Adrenal gland (tissue), 12 donors: ENCODE results near the gene FBXL20. TPM values are rescaled to one million over a fixed set of nuclear protein-coding genes. Genes with fewer than 3 reads are reported as not detected.
"Not testable (repeated sequence)": the region's sequence is repeated elsewhere in the genome, so short reads cannot be mapped to it uniquely, and the experiment has no call there.

ENCODE experiments used
- DNase-seq, 7 donors: peaks; one replicate each; pipeline ENCODE4 v3.0.0-alpha.2; 2019 to 2020
- H3K27ac ChIP-seq, 5 donors: fragments of 200-600 bp; sonication (generic) in 4 of 5; 1 replicate in 3 of 5; 2 replicates in 2 of 5; pipeline versions ENCODE4 v1.5.1 to v1.8.0; 2016 to 2020; ENCODE audit warnings: mild to moderate bottlenecking in 1 of 5
- H3K27me3 ChIP-seq: fragments of 200-600 bp; 2 replicates; pipeline ENCODE4 v1.8.0; 2021
- H3K36me3 ChIP-seq, 2 donors: fragments of 200-600 bp; replicated peaks in 1 of 2; 1 replicate in 1 of 2; 2 replicates in 1 of 2; pipeline versions ENCODE4 v1.5.1 to v1.8.0; 2018 to 2022
- H3K4me1 ChIP-seq, 2 donors: fragments of 200-600 bp; replicated peaks in 1 of 2; 1 replicate in 1 of 2; 2 replicates in 1 of 2; pipeline versions ENCODE4 v1.5.1 to v1.8.0; 2018 to 2021
- H3K4me3 ChIP-seq, 4 donors: fragments of 200-600 bp; sonication (generic) in 3 of 4; one replicate each; pipeline ENCODE4 v1.5.1; 2016 to 2018
- H3K9me3 ChIP-seq, 3 donors: fragments of 200-600 bp; sonication (generic) in 1 of 3; replicated peaks in 1 of 3; 1 replicate in 2 of 3; 2 replicates in 1 of 3; pipeline versions ENCODE4 v1.5.1 to v1.8.0; 2016 to 2021
- POLR2A ChIP-seq, 2 donors: fragments of 450-650 bp; IDR thresholded peaks; one replicate each; pipeline ENCODE4 v1.6.1; 2017; ENCODE audit warnings: antibody characterized with exemption in 2 of 2, mild to moderate bottlenecking in 2 of 2, moderate library complexity in 1 of 2
- WGBS, 4 donors: extraction: QIAGEN DNeasy Blood & Tissue Kit in 2 of 4; methylation state at CpG; one replicate each; pipeline versions ENCODE4 v1.1.5 to v1.1.7; 2013 to 2017; 5-methylcytosine and 5-hydroxymethylcytosine counted together
- intact Hi-C, 2 donors: fragments of 100-400 bp; cut with DNase I; formaldehyde crosslinking; loops; one replicate each; pipeline versions ENCODE4 v1.14.1 to v1.15.0; 2022 to 2023
- polyA plus RNA-seq, 3 donors: library from polyadenylated mRNA; stranded (reverse); fragments of 200-250 nt in 2 of 3; fragments of 350-450 nt in 1 of 3; fragmentation: Illumina TruSeq in 1 of 3; extraction: RNeasy Lipid Tissue Mini Kit (QIAGEN cat#74804) in 1 of 3; gene quantifications; one replicate each; pipeline ENCODE4 v1.2.3, GENCODE V29; 2013 to 2014
- total RNA-seq, 9 donors: library from RNA; depleted of rRNA in 4 of 9; stranded (reverse); fragments of >200 nt in 4 of 9; fragments of 120-200 nt in 1 of 9; fragmentation: NEBNext Ultra II Directional in 1 of 9; extraction: Animal tissue kit (Norgen Biotek cat#: 25700) in 1 of 9; gene quantifications; one replicate each; pipeline versions ENCODE4 v1.1.0 to v1.2.4, GENCODE V29; 2013 to 2023
- TF ChIP-seq, protein P1 (sequence below), 6 experiments: fragments of 450-650 bp in 4 of 6; fragments of 200-600 bp in 2 of 6; sonication (generic) in 1 of 6; IDR thresholded peaks; 1 replicate in 5 of 6; 2 replicates in 1 of 6; pipeline versions ENCODE4 v1.5.1 to v1.8.0; 2016 to 2021; ENCODE audit warnings: antibody characterized with exemption in 6 of 6, mild to moderate bottlenecking in 2 of 6, moderate library complexity in 1 of 6
- donor health status: healthy with polysubstance abuse.
- donor health status: Bipolar disorder and iron deficiency.
- donor health status: DM: yes; HTN: yes; CAD: no.
- donor health status: DM: no; HTN: no; CAD: no.
- donor health status: DM: no; HTN: no; CAD: no.
- donor health status: DM: yes; HTN: yes; CAD: no.

FBXL20 gene
- total and polyA plus RNA-seq, 12 donors: 3.7 to 41.5 (median 17.3) TPM

DNA sequence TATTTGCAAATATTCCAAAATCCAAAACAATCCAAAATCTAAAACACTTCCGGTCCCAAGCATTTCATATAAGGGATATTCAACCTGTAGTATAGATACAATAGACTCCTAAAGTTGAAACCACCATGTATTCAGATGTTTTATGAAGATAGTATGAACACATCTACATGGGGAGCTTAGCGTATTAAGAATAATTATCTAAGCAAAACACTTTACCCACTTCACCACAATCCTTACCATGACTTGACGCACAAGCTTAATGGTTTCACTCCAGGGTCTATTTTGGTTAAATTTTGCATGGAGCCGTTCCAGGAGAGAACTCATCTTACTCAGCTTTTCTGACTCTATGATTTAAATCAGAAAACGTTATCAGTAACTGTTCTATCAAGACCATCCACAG, 46.1 kb upstream of the FBXL20 start:
- Histone ChIP-seq H3K4me3 (no peak overlapping the region), H3K27me3 (no peaks in the 10 kb centered on the region), H3K27ac (no peak overlapping the region), H3K9me3 (no peaks in the 10 kb centered on the region), H3K4me1 (peaks cover 0 to 19% of the 10 kb centered on the region in 2 donors), H3K36me3 (peaks cover 0 to 54% of the 10 kb centered on the region in 2 donors)
- TF ChIP-seq, protein P1, sequence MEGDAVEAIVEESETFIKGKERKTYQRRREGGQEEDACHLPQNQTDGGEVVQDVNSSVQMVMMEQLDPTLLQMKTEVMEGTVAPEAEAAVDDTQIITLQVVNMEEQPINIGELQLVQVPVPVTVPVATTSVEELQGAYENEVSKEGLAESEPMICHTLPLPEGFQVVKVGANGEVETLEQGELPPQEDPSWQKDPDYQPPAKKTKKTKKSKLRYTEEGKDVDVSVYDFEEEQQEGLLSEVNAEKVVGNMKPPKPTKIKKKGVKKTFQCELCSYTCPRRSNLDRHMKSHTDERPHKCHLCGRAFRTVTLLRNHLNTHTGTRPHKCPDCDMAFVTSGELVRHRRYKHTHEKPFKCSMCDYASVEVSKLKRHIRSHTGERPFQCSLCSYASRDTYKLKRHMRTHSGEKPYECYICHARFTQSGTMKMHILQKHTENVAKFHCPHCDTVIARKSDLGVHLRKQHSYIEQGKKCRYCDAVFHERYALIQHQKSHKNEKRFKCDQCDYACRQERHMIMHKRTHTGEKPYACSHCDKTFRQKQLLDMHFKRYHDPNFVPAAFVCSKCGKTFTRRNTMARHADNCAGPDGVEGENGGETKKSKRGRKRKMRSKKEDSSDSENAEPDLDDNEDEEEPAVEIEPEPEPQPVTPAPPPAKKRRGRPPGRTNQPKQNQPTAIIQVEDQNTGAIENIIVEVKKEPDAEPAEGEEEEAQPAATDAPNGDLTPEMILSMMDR (IDR thresholded peaks at IDR 0.05): no peak
- DNase-seq: no peak
- 82 to 87% (median 85%) methylated on average over 5 of the region's 5 CpGs for WGBS, 4 donors
- intact Hi-C loops: no loop called here

DNA sequence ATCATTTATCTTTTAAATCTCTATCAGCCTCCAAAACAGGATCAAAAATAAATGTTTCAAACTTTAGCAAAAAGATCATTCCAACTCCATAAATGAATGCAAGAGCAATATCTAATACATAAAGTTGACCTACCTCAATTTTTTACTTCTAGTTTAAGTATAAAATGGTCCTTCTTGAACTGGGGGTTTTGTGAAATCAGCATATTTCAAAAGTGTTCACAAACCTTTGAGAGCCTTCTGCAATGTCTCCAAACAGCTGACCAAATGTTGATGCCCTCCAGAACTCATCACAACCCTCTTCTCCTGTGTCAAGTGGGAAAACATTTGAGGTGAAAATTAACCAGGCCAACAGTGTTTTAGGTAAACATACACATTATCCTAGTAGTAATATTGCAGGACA, 41.9 kb upstream of the FBXL20 start:
- Histone ChIP-seq H3K4me3 (no peak overlapping the region), H3K27ac (no peak overlapping the region), H3K9me3 (no peaks in the 10 kb centered on the region), H3K27me3 (no peaks in the 10 kb centered on the region), H3K36me3 (peaks cover 0 to 94% of the 10 kb centered on the region in 2 donors), H3K4me1 (no peaks in the 10 kb centered on the region)
- TF ChIP-seq, protein P1 (IDR thresholded peaks at IDR 0.05): no peak
- TF ChIP-seq POLR2A (IDR thresholded peaks at IDR 0.05): no peak
- no peak for DNase-seq
- intact Hi-C loops: no loop called here

DNA sequence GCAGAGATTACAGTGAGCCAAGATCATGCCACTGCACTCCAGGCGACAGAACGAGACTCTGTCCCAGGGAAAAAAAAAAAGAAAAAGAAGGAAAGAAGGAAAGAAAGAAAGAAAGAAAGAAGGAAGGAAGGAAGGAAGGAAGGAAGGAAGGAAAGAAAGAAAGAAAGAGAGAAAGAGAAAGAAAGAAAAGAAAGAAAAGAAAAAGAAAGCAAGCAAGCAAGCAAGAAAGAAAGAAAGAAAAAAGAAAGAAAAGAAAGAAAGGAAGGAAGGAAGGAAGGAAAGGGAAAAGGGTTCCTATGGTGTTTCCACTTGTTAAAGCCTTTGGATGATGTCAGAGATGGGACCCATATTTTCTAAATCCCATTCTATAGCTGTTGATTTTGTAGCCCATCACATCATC, 38.4 kb upstream of the FBXL20 start:
- H3K36me3 ChIP-seq: peaks cover 0 to 91% of the 10 kb centered on the region in 2 donors
- H3K27me3 ChIP-seq, DNase-seq, H3K9me3 ChIP-seq, H3K27ac ChIP-seq, H3K4me1 ChIP-seq, intact Hi-C loops, H3K4me3 ChIP-seq: not testable (repeated sequence)
- WGBS, 4 donors: 96 to 100% (median 98%) methylated on average over 2 of the region's 2 CpGs

DNA sequence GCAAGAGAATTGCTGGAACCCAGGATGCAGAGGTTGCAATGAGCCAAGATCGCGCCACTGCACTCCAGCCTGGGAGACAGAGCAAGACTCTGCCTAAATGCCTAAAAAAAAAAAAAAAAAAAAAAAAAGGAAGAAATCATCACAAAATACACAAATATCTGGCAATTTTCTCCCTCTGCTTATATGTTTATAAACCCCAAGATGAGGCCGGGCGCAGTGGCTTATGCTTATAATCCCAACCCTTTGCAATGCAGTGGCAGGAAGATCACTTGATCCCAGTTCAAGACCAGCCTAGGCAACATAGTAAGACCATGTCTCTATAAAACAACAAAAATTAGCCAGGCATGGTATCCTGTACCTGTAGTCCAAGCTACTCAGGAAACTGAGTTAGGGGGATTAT, 28.2 kb upstream of the FBXL20 start:
- intact Hi-C loops: no loop called here
- Histone ChIP-seq H3K27me3 (no peaks in the 10 kb centered on the region), H3K36me3 (peaks cover 0 to 98% of the 10 kb centered on the region in 2 donors), H3K4me1 (no peaks in the 10 kb centered on the region), H3K4me3 (no peak overlapping the region), H3K9me3 (no peaks in the 10 kb centered on the region), H3K27ac (no peak overlapping the region)
- TF ChIP-seq, protein P1 (IDR thresholded peaks at IDR 0.05): no peak
- no peak for TF ChIP-seq POLR2A (IDR thresholded peaks at IDR 0.05)
- no peak for DNase-seq
- 97 to 100% (median 98%) methylated on average over 4 of the region's 4 CpGs for WGBS, 4 donors

DNA sequence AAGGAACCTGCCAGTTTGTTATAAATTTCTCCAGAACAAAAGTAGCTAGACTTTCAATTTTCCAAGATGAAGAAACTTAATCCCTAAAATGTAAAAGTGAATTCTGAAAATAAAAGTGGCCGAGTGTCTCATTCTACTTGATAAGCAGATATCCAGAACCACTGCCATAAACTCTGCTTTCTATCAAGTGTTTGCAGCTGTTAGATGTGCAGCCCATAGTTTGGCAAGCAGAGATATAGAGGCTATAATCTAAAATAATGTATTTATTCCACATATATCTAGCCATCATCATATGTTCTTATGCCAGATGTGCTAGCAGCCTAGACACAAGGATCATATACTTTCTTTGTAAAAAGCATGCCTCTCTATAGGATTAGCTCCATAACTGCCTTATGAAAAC, 14.7 kb upstream of the FBXL20 start:
- peaks cover 0 to 97% of the 10 kb centered on the region in 2 donors for H3K36me3 ChIP-seq
- no peak for DNase-seq
- no peaks in the 10 kb centered on the region for H3K4me1 ChIP-seq
- no peak overlapping the region for H3K27ac ChIP-seq
- no peaks in the 10 kb centered on the region for H3K27me3 ChIP-seq
- TF ChIP-seq, protein P1 (IDR thresholded peaks at IDR 0.05): no peak
- no peak for TF ChIP-seq POLR2A (IDR thresholded peaks at IDR 0.05)
- intact Hi-C loops: loop anchor here in 1 of 2 donors (10.0 kb wide), 1 partner anchor 99 kb away; no protein-coding TSS in a partner anchor
- no peaks in the 10 kb centered on the region for H3K9me3 ChIP-seq
- H3K4me3 ChIP-seq: no peak overlapping the region
- WGBS, 4 donors: 84 to 96% (median 90%) methylated on average over 1 of the region's 1 CpG
